HCT116 (cell line): ENCODE measurements around the gene INTS1. TPM values are rescaled to one million over a fixed set of nuclear protein-coding genes. Genes with fewer than 3 reads are reported as not detected.

Experiments used
- ATAC-seq: fragments of 200-7000 bp; cut with Tn5 transposase; 2 replicates; pipeline ENCODE4 v1.9.1; 2020; ENCODE audit warnings: mild to moderate bottlenecking, moderate library complexity
- BruUV-seq: library from RNA; stranded (reverse); fragments of 400-500 nt; replicated peaks from 2 replicates; lab custom pipeline; 2021; lab: Mats Ljungman, UMichigan
- CTCF ChIA-PET: fragments of 300-600 bp; sonication (Branson Sonifier 250); formaldehyde crosslinking; loops from one replicate; lab custom pipeline; 2021; ENCODE audit warnings: antibody characterized with exemption; lab: Charles Lee
- POLR2A ChIA-PET: fragments of 300-600, 350-600 bp; sonication (Branson Sonifier 250); formaldehyde crosslinking; loops from one replicate; lab custom pipeline; 2021; ENCODE audit warnings: antibody characterized with exemption; lab: Charles Lee
- RAD21 ChIA-PET, 2 experiments: fragments of 300-600 bp; sonication (Branson Sonifier 250); formaldehyde crosslinking; loops; one replicate each; lab custom pipeline; 2023; ENCODE audit warnings: low total read pairs in 2 of 2; ENCODE audit not compliant: uncharacterized antibody in 2 of 2, unreplicated experiment in 2 of 2, low non-redundant PET in 1 of 2; lab: Charles Lee
- DNase-seq: peaks from one replicate; pipeline ENCODE4 v3.0.0-alpha.2; 2010; ENCODE audit warnings: low read depth, low spot score
- H2AFZ ChIP-seq: fragments of 200-600 bp; shearing (Covaris generic), sonication (generic); 2 replicates; pipeline ENCODE4 v1.6.1; 2017; ENCODE audit warnings: low read depth, mixed run types, mixed read lengths, antibody characterized with exemption, low read length; ENCODE audit not compliant: poor library complexity, severe bottlenecking
- H3K27ac ChIP-seq: 2 replicates; pipeline ENCODE4 v1.5.1; 2012; ENCODE audit warnings: low read depth, low read length
- H3K27me3 ChIP-seq: fragments of 200-600 bp; sonication (generic); 2 replicates; pipeline ENCODE4 v1.6.1; 2016; ENCODE audit warnings: mixed run types, low read length, mixed read lengths; ENCODE audit not compliant: insufficient read depth
- H3K36me3 ChIP-seq, 2 experiments: fragments of 200-500 bp in 1 of 2; fragments of 200-600 bp in 1 of 2; sonication (Bioruptor generic) in 1 of 2; sonication (generic) in 1 of 2; 2 replicates each; pipeline versions ENCODE4 v1.5.1 to v1.6.1; 2014 to 2016; ENCODE audit warnings: low read length in 2 of 2, inconsistent platforms in 1 of 2, mixed read lengths in 1 of 2, mixed run types in 1 of 2; ENCODE audit not compliant: insufficient read depth in 2 of 2, control insufficient read depth in 1 of 2
- H3K4me1 ChIP-seq, 2 experiments: fragments of 200-600 bp in 1 of 2; sonication (generic) in 1 of 2; 2 replicates each; pipeline versions ENCODE4 v1.5.1 to v1.6.1; 2012 to 2017; ENCODE audit warnings: low read length in 2 of 2, inconsistent platforms in 1 of 2, mild to moderate bottlenecking in 1 of 2, mixed read lengths in 1 of 2, mixed run types in 1 of 2, moderate library complexity in 1 of 2; ENCODE audit not compliant: insufficient read depth in 2 of 2, control insufficient read depth in 1 of 2
- H3K4me2 ChIP-seq: fragments of 200-600 bp; sonication (generic); 2 replicates; pipeline ENCODE4 v1.6.1; 2017; ENCODE audit warnings: mixed run types, low read length, mixed read lengths
- H3K4me3 ChIP-seq, 2 experiments: fragments of 200-600 bp in 1 of 2; sonication (generic) in 1 of 2; replicated peaks in 1 of 2; 2 replicates each; pipeline ENCODE4 v1.5.1; 2011 to 2016; ENCODE audit warnings: low read length in 2 of 2, control low read depth in 1 of 2, low read depth in 1 of 2, mild to moderate bottlenecking in 1 of 2, mixed read lengths in 1 of 2, mixed run types in 1 of 2
- H3K79me2 ChIP-seq: fragments of 200-600 bp; sonication (generic); 2 replicates; pipeline ENCODE4 v1.6.1; 2017; ENCODE audit warnings: mild to moderate bottlenecking, mixed run types, low read length, moderate library complexity, mixed read lengths; ENCODE audit not compliant: insufficient read depth
- H3K9ac ChIP-seq: fragments of 200-600 bp; sonication (generic); 2 replicates; pipeline ENCODE4 v1.6.1; 2016; ENCODE audit warnings: low read length, mixed read lengths
- H3K9me2 ChIP-seq: fragments of 200-600 bp; sonication (generic), shearing (Covaris generic); 2 replicates; pipeline ENCODE4 v1.6.1; 2017; ENCODE audit warnings: mixed run types, mild to moderate bottlenecking, moderate library complexity; ENCODE audit not compliant: insufficient read depth
- H3K9me3 ChIP-seq, 2 experiments: fragments of 200-500 bp in 1 of 2; fragments of 200-600 bp in 1 of 2; sonication (Bioruptor generic) in 1 of 2; sonication (generic) in 1 of 2; 2 replicates each; pipeline ENCODE4 v1.6.1; 2014 to 2017; ENCODE audit warnings: low read length in 2 of 2, mixed read lengths in 2 of 2, inconsistent platforms in 1 of 2, low read depth in 1 of 2, mild to moderate bottlenecking in 1 of 2, mixed run types in 1 of 2, moderate library complexity in 1 of 2; ENCODE audit not compliant: control insufficient read depth in 1 of 2, insufficient read depth in 1 of 2
- H4K20me1 ChIP-seq: fragments of 200-600 bp; sonication (generic), shearing (Covaris generic); 2 replicates; pipeline ENCODE4 v1.6.1; 2017; ENCODE audit warnings: mixed run types, mild to moderate bottlenecking, moderate library complexity; ENCODE audit not compliant: insufficient read depth
- ATF3 ChIP-seq: IDR thresholded peaks from 2 replicates; pipeline ENCODE4 v1.6.1; 2012
- CBX3 ChIP-seq: IDR thresholded peaks from 2 replicates; pipeline ENCODE4 v1.6.1; 2012; ENCODE audit warnings: low read depth
- CEBPB ChIP-seq: IDR thresholded peaks from 2 replicates; pipeline ENCODE4 v1.6.1; 2012; ENCODE audit warnings: low read depth
- EZH2 ChIP-seq: fragments of 200-600 bp; sonication (generic); IDR thresholded peaks from 2 replicates; pipeline ENCODE4 v1.6.1; 2017; ENCODE audit warnings: antibody characterized with exemption, mixed run types
- EZH2phosphoT487 ChIP-seq: fragments of 200-600 bp; IDR thresholded peaks from 2 replicates; pipeline ENCODE4 v1.6.1; 2018; ENCODE audit warnings: antibody characterized with exemption, borderline replicate concordance
- FOSL1 ChIP-seq: IDR thresholded peaks from 2 replicates; pipeline ENCODE4 v1.6.1; 2012; ENCODE audit warnings: low read depth
- JUND ChIP-seq: IDR thresholded peaks from 2 replicates; pipeline ENCODE4 v1.6.1; 2012
- POLR2A ChIP-seq: IDR thresholded peaks from 2 replicates; pipeline ENCODE4 v1.7.0; 2011; ENCODE audit warnings: borderline replicate concordance; ENCODE audit not compliant: insufficient read depth, insufficient read length; ENCODE audit errors: extremely low read depth
- POLR2AphosphoS5 ChIP-seq: IDR thresholded peaks from 2 replicates; pipeline ENCODE4 v1.6.1; 2011; ENCODE audit warnings: mild to moderate bottlenecking, low read depth, low read length, moderate library complexity
- RAD21 ChIP-seq: IDR thresholded peaks from 2 replicates; pipeline ENCODE4 v1.6.1; 2012; ENCODE audit warnings: low read depth, mild to moderate bottlenecking
- REST ChIP-seq: IDR thresholded peaks from 2 replicates; pipeline ENCODE4 v1.6.1; 2012; ENCODE audit warnings: low read depth
- SIN3A ChIP-seq: IDR thresholded peaks from 2 replicates; pipeline ENCODE4 v1.6.1; 2012; ENCODE audit warnings: low read depth
- SRF ChIP-seq: IDR thresholded peaks from 2 replicates; pipeline ENCODE4 v1.6.1; 2012; ENCODE audit warnings: low read depth
- TCF7L2 ChIP-seq: IDR thresholded peaks from 2 replicates; pipeline ENCODE4 v1.7.0; 2011; ENCODE audit warnings: borderline replicate concordance, inconsistent platforms; ENCODE audit not compliant: insufficient read depth, insufficient read length; ENCODE audit errors: extremely low read depth
- YY1 ChIP-seq: IDR thresholded peaks from 2 replicates; pipeline ENCODE4 v1.6.1; 2011; ENCODE audit warnings: low read length, low read depth, moderate library complexity, mild to moderate bottlenecking; ENCODE audit not compliant: insufficient replicate concordance; ENCODE audit errors: extremely low read depth
- ZBTB33 ChIP-seq: IDR thresholded peaks from 2 replicates; pipeline ENCODE4 v1.6.1; 2011; ENCODE audit warnings: mild to moderate bottlenecking, low read length, moderate library complexity; ENCODE audit not compliant: insufficient replicate concordance; ENCODE audit errors: extremely low read depth
- ZFX ChIP-seq: fragments of 450-650 bp; IDR thresholded peaks from 2 replicates; pipeline ENCODE4 v1.6.1; 2017
- intact Hi-C: fragments of 100-400 bp; cut with micrococcal nuclease; formaldehyde crosslinking; loops from 2 replicates; pipeline ENCODE4 v1.10.0; 2022
- total RNA-seq: library from RNA; stranded (reverse); gene quantifications from one replicate; pipeline ENCODE4 v1.2.1, GENCODE V29; 2021; ENCODE audit not compliant: unreplicated experiment

Gene INTS1
- total RNA-seq, 1 experiment from 2014 or later, result 167 TPM

- no peak overlapping the region for H3K9ac ChIP-seq
- RAD21 ChIA-PET, result no interaction called here
- POLR2A ChIA-PET, result interaction anchor here (0.6 kb wide), 1 partner anchor 564 kb away, joined by 3 read pairs; no protein-coding TSS in a partner anchor
- H3K4me1 ChIP-seq, result peaks cover 31 to 42% of the 10 kb centered on the region in 2 experiments; a peak in 3 of 4 replicates
- H2AFZ ChIP-seq, result no peak overlapping the region
- H3K4me2 ChIP-seq, result peak overlapping the region; percentile 97
- H3K9me3 ChIP-seq, result no peaks in the 10 kb centered on the region
- no peaks in the 10 kb centered on the region for H3K9me2 ChIP-seq
- no peaks in the 10 kb centered on the region; a peak in 1 of 4 replicates for H3K36me3 ChIP-seq
- intact Hi-C loops, result no loop called here
- H3K27me3 ChIP-seq, result no peaks in the 10 kb centered on the region
- BruUV-seq, result no TSS peak
- CTCF ChIA-PET, result no interaction called here
- H3K4me3 ChIP-seq, result no peak overlapping the region; a peak in 1 of 4 replicates
- peaks cover 83% of the 10 kb centered on the region for H3K79me2 ChIP-seq
- no peaks in the 10 kb centered on the region for H4K20me1 ChIP-seq
- DNase-seq (no peak), ATAC-seq (no peak)
- peak overlapping the region; percentile 75 for H3K27ac ChIP-seq
- TF ChIP-seq SIN3A, result no peak
- TF ChIP-seq POLR2A, result no peak
These were observed 49.6 kb downstream of the INTS1 start for GRCh38 chr7:1454542-1454941.

- CTCF ChIA-PET, result no interaction called here
- no peak for ATAC-seq
- H3K79me2 ChIP-seq, result peaks cover 65% of the 10 kb centered on the region
These were observed 52.0 kb downstream of the INTS1 start for GRCh38 chr7:1452205-1452604.

More at GRCh38 chr7:1452205-1452604, 52.0 kb downstream of the INTS1 start:
- Histone ChIP-seq H3K4me3 (no peak overlapping the region), H3K9ac (no peak overlapping the region), H3K9me2 (no peaks in the 10 kb centered on the region), H3K4me1 (peaks cover 19 to 27% of the 10 kb centered on the region in 2 experiments; a peak in 3 of 4 replicates), H3K27ac (no peak overlapping the region), H3K9me3 (no peaks in the 10 kb centered on the region), H4K20me1 (no peaks in the 10 kb centered on the region), H3K36me3 (no peaks in the 10 kb centered on the region; a peak in 1 of 4 replicates), H3K27me3 (no peaks in the 10 kb centered on the region), H3K4me2 (no peak overlapping the region), H2AFZ (no peak overlapping the region)
- POLR2A ChIA-PET, result interaction anchor here (0.6 kb wide), 1 partner anchor 9 kb away, joined by 3 read pairs; no protein-coding TSS in a partner anchor
- RAD21 ChIA-PET, result no interaction called here
- intact Hi-C loops, result no loop called here
- TF ChIP-seq ATF3 (no peak), TCF7L2 (no peak), JUND (no peak), POLR2AphosphoS5 (no peak), SRF (no peak), CBX3 (no peak), RAD21 (no peak), REST (no peak), ZFX (no peak), CEBPB (no peak), EZH2 (no peak), YY1 (no peak), FOSL1 (no peak), EZH2phosphoT487 (no peak), POLR2A (no peak), ZBTB33 (no peak)
- no TSS peak for BruUV-seq
- DNase-seq, result no peak
